ENCODE results near the gene HDAC9.
"Not testable (repeated sequence)": the region's sequence is repeated elsewhere in the genome, so short reads cannot be mapped to it uniquely, and the experiment has no call there.

HDAC9 gene

GRCh38 chr7:18927134-18927533 lies 431.6 kb downstream of the HDAC9 start:
- in situ Hi-C loops (cut with MboI; ENCODE audit: low sequenced_read_pairs) = no loop called here

- in situ Hi-C loops (cut with MboI; ENCODE audit: low sequenced_read_pairs) = no loop called here
Measured at GRCh38 chr7:18936265-18936664, 440.7 kb downstream of the HDAC9 start.

- in situ Hi-C loops (cut with MboI; ENCODE audit: low sequenced_read_pairs) = no loop called here
Measured at GRCh38 chr7:18939771-18940592, 444.4 kb downstream of the HDAC9 start.

GRCh38 chr7:18940593-18941134 lies 445.1 kb downstream of the HDAC9 start:
- in situ Hi-C loops (cut with MboI; ENCODE audit: low sequenced_read_pairs) = no loop called here

- in situ Hi-C loops (cut with MboI; ENCODE audit: low sequenced_read_pairs) = no loop called here
Measured at GRCh38 chr7:18941207-18941606, 445.7 kb downstream of the HDAC9 start.

- in situ Hi-C loops (cut with MboI; ENCODE audit: low sequenced_read_pairs) = no loop called here
Measured at GRCh38 chr7:18948521-18948920, 453.0 kb downstream of the HDAC9 start.

GRCh38 chr7:18952846-18953245 lies 457.3 kb downstream of the HDAC9 start:
- in situ Hi-C loops (cut with MboI; ENCODE audit: low sequenced_read_pairs) = no loop called here

GRCh38 chr7:18958627-18959026 lies 463.1 kb downstream of the HDAC9 start:
- in situ Hi-C loops (cut with MboI; ENCODE audit: low sequenced_read_pairs) = no loop called here

- in situ Hi-C loops (cut with MboI; ENCODE audit: low sequenced_read_pairs) = no loop called here
Measured at GRCh38 chr7:18960725-18961124, 465.2 kb downstream of the HDAC9 start.

GRCh38 chr7:18962031-18962430 lies 466.5 kb downstream of the HDAC9 start:
- in situ Hi-C loops (cut with MboI; ENCODE audit: low sequenced_read_pairs) = no loop called here

- in situ Hi-C loops (cut with MboI; ENCODE audit: low sequenced_read_pairs) = no loop called here
Measured at GRCh38 chr7:18965657-18966056, 470.1 kb downstream of the HDAC9 start.

- in situ Hi-C loops (cut with MboI; ENCODE audit: low sequenced_read_pairs) = not testable (repeated sequence)
Measured at GRCh38 chr7:18967755-18968154, 472.2 kb downstream of the HDAC9 start.

- in situ Hi-C loops (cut with MboI; ENCODE audit: low sequenced_read_pairs) = no loop called here
Measured at GRCh38 chr7:18971839-18972238, 476.3 kb downstream of the HDAC9 start.

GRCh38 chr7:18974803-18975202 lies 479.3 kb downstream of the HDAC9 start:
- in situ Hi-C loops (cut with MboI; ENCODE audit: low sequenced_read_pairs) = no loop called here

GRCh38 chr7:18975276-18975675 lies 479.7 kb downstream of the HDAC9 start:
- in situ Hi-C loops (cut with MboI; ENCODE audit: low sequenced_read_pairs) = no loop called here

GRCh38 chr7:18975689-18976280 lies 480.2 kb downstream of the HDAC9 start:
- in situ Hi-C loops (cut with MboI; ENCODE audit: low sequenced_read_pairs) = no loop called here

GRCh38 chr7:18976715-18977471 lies 481.3 kb downstream of the HDAC9 start:
- in situ Hi-C loops (cut with MboI; ENCODE audit: low sequenced_read_pairs) = no loop called here

- in situ Hi-C loops (cut with MboI; ENCODE audit: low sequenced_read_pairs) = no loop called here
Measured at GRCh38 chr7:18978108-18978495, 482.6 kb downstream of the HDAC9 start.

GRCh38 chr7:18990700-18991099 lies 495.2 kb downstream of the HDAC9 start:
- in situ Hi-C loops (cut with MboI; ENCODE audit: low sequenced_read_pairs) = not testable (repeated sequence)

- in situ Hi-C loops (cut with MboI; ENCODE audit: low sequenced_read_pairs) = no loop called here
Measured at GRCh38 chr7:18993933-18994668, 498.6 kb downstream of the HDAC9 start.

- in situ Hi-C loops (cut with MboI; ENCODE audit: low sequenced_read_pairs) = no loop called here
Measured at GRCh38 chr7:18995270-18995671, 499.7 kb downstream of the HDAC9 start.
